HG03139 (cell line): ENCODE measurements around the gene CBFA2T3.

ENCODE experiments used
- ATAC-seq: cut with Tn5 transposase; IDR thresholded peaks from one replicate; pipeline ENCODE4 v1.9.1; 2021; ENCODE audit not compliant: unreplicated experiment

Gene CBFA2T3

GRCh38 chr16:88842308-88842756 is 134.7 kb downstream of the CBFA2T3 start:
- no peak for ATAC-seq

GRCh38 chr16:88841521-88842307 is 135.3 kb downstream of the CBFA2T3 start:
- no peak for ATAC-seq

- no peak for ATAC-seq
Observed at GRCh38 chr16:88840600-88841215, 136.3 kb downstream of the CBFA2T3 start.

- ATAC-seq, result no peak
Observed at GRCh38 chr16:88839745-88840599, 137.0 kb downstream of the CBFA2T3 start.

- ATAC-seq, result no peak
Observed at GRCh38 chr16:88839026-88839529, 137.9 kb downstream of the CBFA2T3 start.

- no peak for ATAC-seq
Observed at GRCh38 chr16:88838566-88838965, 138.4 kb downstream of the CBFA2T3 start.

GRCh38 chr16:88837806-88838205 is 139.2 kb downstream of the CBFA2T3 start:
- ATAC-seq, result no peak

GRCh38 chr16:88836791-88837190 is 140.2 kb downstream of the CBFA2T3 start:
- no peak for ATAC-seq

GRCh38 chr16:88835818-88836217 is 141.2 kb downstream of the CBFA2T3 start:
- ATAC-seq, result no peak

- no peak for ATAC-seq
Observed at GRCh38 chr16:88835383-88835782, 141.6 kb downstream of the CBFA2T3 start.

GRCh38 chr16:88834670-88835069 is 142.3 kb downstream of the CBFA2T3 start:
- no peak for ATAC-seq

- no peak for ATAC-seq
Observed at GRCh38 chr16:88833086-88833485, 143.9 kb downstream of the CBFA2T3 start.

GRCh38 chr16:88831838-88832237 is 145.2 kb downstream of the CBFA2T3 start:
- ATAC-seq, result no peak

- ATAC-seq, result no peak
Observed at GRCh38 chr16:88830783-88831182, 146.2 kb downstream of the CBFA2T3 start.

GRCh38 chr16:88830258-88830657 is 146.7 kb downstream of the CBFA2T3 start:
- no peak for ATAC-seq

GRCh38 chr16:88828711-88829110 is 148.3 kb downstream of the CBFA2T3 start:
- ATAC-seq, result no peak

- no peak for ATAC-seq
Observed at GRCh38 chr16:88827727-88828126, 149.3 kb downstream of the CBFA2T3 start.

- ATAC-seq, result no peak
Observed at GRCh38 chr16:88826070-88826840, 150.8 kb downstream of the CBFA2T3 start.

GRCh38 chr16:88825146-88825545 is 151.9 kb downstream of the CBFA2T3 start:
- no peak for ATAC-seq
